ENCODE data around the gene RFX3.

Gene RFX3

DNA sequence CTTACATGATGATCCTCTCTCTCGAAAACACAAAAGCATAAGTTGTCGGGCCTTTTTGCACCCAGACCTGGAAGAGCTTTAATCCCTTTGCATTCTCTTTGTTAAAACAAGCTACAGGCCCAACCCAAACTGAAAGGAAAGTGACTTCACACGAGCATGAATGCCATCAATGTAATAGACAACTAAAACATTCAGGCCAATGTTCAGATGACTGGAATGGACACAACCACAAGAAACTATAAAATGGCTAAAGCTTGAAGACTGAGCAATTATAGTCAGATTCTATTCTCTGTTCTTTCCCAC, 45.5 kb downstream of the RFX3 start:
- TF ChIP-seq, protein P1, sequence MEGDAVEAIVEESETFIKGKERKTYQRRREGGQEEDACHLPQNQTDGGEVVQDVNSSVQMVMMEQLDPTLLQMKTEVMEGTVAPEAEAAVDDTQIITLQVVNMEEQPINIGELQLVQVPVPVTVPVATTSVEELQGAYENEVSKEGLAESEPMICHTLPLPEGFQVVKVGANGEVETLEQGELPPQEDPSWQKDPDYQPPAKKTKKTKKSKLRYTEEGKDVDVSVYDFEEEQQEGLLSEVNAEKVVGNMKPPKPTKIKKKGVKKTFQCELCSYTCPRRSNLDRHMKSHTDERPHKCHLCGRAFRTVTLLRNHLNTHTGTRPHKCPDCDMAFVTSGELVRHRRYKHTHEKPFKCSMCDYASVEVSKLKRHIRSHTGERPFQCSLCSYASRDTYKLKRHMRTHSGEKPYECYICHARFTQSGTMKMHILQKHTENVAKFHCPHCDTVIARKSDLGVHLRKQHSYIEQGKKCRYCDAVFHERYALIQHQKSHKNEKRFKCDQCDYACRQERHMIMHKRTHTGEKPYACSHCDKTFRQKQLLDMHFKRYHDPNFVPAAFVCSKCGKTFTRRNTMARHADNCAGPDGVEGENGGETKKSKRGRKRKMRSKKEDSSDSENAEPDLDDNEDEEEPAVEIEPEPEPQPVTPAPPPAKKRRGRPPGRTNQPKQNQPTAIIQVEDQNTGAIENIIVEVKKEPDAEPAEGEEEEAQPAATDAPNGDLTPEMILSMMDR (IDR thresholded peaks at IDR 0.05; ENCODE audit: low read depth, low read length, missing control alignments), result no peak
- no peak for DNase-seq (ENCODE audit: extremely low read depth, low read depth)

DNA sequence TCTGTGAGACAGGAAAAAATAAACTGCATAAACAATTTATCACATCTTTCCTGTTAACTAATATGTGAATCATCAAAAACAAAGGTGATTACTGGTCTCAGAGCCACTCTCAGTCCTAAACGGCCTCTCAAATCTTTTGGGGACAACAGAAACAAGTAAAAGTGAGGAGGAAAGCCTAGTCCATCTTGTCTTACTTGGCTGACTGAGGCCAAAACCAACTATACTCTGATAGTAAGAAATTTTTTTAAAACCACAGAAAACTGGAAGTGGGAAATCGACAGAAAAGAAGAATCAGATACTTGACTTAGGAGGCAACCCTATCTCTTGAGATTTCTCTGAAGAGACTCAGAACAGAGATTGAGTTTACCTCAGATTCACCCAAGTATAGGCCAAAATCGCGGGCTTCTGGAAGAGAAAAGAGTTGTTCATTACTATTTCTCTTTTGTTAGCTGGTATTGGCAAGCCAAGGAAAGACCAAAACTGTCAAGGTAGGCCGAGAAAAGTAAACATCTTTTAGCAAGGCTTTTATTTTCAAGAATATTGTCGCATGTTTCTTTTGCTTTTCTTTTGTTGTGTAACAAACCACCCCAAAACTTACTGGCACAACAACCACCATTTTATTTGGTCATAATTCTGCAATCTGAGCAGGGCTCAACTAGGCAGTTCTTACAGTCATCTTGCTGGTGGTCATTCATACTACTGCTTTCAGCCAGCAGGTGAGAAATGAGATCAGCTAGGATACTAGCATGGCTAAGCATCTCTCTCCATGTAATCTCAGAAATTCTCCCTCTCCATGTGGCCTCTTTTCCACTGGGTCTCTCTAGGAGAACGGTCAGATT, 46.1 kb downstream of the RFX3 start:
- no peak overlapping the region for H3K4me3 ChIP-seq (replicated peaks; ENCODE audit: low read depth, low read length)
- no peak for DNase-seq (ENCODE audit: extremely low read depth, low read depth)
- TF ChIP-seq, protein P1 (IDR thresholded peaks at IDR 0.05; ENCODE audit: low read depth, low read length, missing control alignments), result no peak

More for the DNA sequence above, 45.5 kb downstream of the RFX3 start:
- no peak overlapping the region for H3K4me3 ChIP-seq (replicated peaks; ENCODE audit: low read depth, low read length)

DNA sequence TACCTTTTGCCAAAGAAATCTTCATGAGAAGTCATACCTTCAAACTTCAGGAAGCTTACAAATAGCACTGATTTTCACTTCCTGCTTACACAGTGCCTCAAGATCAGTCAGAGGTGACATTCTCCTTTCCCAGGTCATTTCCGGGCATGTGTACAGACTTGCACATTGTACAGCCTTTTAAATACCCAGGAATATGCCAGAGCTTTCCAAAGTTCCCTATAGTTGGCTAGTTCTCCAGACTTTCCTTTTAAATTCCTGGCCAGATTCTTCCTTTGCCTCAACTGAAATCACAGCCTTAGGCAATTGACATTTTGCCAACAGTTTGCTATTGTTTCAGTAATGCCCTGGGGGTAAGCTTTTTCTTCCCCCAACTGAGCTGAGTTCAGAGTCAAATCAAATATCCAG, 47.2 kb downstream of the RFX3 start:
- DNase-seq (ENCODE audit: extremely low read depth, low read depth), result no peak
- TF ChIP-seq, protein P1 (IDR thresholded peaks at IDR 0.05; ENCODE audit: low read depth, low read length, missing control alignments), result no peak
- H3K4me3 ChIP-seq (replicated peaks; ENCODE audit: low read depth, low read length), result no peak overlapping the region

DNA sequence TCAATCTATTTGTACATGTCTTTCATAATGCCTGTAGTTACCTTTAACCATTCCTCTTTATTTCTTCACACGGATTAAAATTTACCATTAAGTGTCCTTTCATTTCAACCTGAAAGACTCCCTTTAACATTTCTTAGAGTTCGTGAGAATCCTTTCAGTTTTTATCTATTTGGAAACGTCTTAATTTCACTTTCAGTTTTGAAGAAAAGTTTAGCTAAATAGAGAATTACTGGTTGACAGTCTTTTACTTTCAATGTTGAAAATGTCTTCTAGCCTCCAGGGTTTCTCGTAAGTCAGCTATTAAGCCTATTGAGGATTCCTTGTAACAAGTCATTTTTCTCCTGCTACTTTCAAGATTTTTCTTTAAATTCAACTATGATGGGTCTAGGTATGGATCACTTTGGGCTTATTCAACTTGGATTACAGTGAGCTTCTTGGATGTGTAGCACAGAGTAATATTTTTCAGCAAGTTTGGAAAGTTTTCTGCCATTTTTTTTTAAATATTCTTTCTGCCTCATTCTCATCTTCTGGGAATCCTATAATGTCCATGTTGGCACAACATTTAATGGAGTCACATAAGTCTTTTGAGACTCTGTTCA, 48.5 kb downstream of the RFX3 start:
- no peak overlapping the region for H3K4me3 ChIP-seq (replicated peaks; ENCODE audit: low read depth, low read length)
- no peak for DNase-seq (ENCODE audit: extremely low read depth, low read depth)
- TF ChIP-seq, protein P1 (IDR thresholded peaks at IDR 0.05; ENCODE audit: low read depth, low read length, missing control alignments), result no peak

DNA sequence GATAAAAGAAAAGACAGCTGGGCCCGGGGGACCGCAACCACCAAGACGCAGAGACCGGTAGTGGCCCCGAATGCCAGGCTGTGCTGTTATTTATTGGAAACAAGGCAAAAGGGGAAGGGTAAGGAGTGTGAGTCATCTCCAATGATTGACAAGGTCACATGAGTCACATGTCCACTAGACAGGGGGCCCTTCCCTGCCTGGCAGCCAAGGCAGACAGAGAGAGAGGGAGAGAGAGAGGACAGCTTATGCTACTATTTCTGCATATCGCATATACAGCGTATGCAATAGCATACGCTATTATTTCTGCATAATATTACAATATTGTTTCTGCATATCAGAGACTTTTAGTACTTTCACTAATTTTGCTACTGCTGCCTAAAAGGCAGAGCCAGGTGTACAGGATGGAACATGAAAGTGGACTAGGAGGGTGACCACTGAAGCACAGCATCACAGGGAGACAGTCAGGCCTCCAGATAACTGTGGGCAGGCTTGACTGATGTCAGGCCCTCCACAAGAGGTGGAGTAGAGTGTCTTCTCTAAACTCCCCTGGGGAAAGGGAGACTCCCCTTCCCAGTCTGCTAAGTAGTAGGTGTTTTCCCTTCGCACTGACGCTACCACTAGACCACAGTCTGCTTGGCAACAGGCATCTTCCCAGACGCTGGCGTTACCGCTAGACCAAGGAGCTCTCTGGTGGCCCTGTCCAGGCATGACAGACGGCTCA, 50.3 kb downstream of the RFX3 start:
- no peak for DNase-seq (ENCODE audit: extremely low read depth, low read depth)
- TF ChIP-seq, protein P1 (IDR thresholded peaks at IDR 0.05; ENCODE audit: low read depth, low read length, missing control alignments), result no peak
- no peak overlapping the region for H3K4me3 ChIP-seq (replicated peaks; ENCODE audit: low read depth, low read length)

DNA sequence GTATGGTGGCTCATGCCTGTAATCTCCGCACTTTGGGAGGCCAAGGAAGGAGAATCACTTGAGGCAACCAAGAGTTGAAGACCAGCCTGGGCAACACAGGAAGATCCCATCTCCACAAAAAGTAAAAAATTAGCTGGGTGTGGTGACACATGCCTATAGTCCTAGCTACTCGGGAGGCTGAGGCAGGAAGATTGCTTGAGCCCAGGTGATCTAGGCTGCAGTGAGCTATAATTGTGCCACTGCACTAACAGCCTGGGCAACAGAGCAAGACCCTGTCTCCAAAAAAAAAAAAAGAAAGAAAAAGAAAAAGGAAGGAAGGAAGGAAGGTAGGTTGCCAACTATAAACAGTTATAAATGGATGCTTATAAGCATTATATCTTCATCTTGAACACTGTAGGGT, 51.0 kb downstream of the RFX3 start:
- no peak overlapping the region for H3K4me3 ChIP-seq (replicated peaks; ENCODE audit: low read depth, low read length)
- DNase-seq (ENCODE audit: extremely low read depth, low read depth), result no peak
- TF ChIP-seq, protein P1 (IDR thresholded peaks at IDR 0.05; ENCODE audit: low read depth, low read length, missing control alignments), result no peak
